Inflammatory macrophage treated with lipopolysaccharide for 4 hours (primary cell): ENCODE measurements around the gene HOXC6.

Experiments used
- DNase-seq: peaks from one replicate; pipeline ENCODE4 v3.0.0-alpha.2; 2020

HOXC6 gene

DNA sequence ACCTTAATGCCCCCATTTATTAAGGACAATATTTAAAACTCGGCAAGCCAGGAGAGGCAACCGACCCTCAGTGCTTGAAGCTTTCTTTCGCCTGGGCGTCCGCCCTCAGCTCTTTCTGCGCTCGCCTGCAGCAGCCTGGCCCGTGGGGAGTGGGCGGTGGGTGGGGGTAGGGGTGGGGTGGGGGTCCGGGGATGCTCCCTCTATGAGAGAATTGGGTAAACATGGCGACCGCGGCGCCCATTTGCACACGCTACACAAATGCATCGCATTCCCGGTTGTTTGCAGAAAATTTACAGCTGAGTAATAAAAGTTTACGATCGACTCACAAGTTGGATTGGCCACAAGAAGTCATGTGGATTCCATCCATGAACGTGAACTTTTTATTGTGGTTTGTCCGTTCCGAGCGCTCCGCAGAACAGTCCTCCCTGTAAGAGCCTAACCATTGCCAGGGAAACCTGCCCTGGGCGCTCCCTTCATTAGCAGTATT lies 11.7 kb upstream of the HOXC6 start:
- DNase-seq = no peak

DNA sequence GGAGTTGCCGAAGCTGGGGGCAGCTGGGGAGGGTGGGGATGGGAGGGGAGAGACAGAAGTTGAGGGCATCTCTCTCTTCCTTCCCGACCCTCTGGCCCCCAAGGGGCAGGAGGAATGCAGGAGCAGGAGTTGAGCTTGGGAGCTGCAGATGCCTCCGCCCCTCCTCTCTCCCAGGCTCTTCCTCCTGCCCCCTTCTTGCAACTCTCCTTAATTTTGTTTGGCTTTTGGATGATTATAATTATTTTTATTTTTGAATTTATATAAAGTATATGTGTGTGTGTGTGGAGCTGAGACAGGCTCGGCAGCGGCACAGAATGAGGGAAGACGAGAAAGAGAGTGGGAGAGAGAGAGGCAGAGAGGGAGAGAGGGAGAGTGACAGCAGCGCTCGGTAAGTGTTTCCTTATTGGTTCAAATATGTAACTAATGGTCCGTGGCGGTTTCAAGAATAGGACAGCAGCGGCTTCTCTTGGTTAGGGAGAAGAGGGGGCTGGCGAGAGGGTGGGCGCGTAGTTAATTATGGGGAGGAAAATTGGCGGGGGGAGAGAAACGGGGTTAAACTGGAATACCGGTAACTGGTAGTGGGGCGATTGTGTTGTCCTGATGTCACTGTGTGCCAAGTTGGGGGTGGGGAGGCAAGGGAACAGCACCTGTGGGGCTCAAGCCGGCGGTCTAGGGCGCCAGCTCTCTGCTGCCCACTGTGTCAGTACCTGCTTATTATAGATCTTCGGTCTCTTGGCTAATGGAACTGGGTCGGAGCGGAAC lies 11.0 kb upstream of the HOXC6 start:
- DNase-seq = no peak

DNA sequence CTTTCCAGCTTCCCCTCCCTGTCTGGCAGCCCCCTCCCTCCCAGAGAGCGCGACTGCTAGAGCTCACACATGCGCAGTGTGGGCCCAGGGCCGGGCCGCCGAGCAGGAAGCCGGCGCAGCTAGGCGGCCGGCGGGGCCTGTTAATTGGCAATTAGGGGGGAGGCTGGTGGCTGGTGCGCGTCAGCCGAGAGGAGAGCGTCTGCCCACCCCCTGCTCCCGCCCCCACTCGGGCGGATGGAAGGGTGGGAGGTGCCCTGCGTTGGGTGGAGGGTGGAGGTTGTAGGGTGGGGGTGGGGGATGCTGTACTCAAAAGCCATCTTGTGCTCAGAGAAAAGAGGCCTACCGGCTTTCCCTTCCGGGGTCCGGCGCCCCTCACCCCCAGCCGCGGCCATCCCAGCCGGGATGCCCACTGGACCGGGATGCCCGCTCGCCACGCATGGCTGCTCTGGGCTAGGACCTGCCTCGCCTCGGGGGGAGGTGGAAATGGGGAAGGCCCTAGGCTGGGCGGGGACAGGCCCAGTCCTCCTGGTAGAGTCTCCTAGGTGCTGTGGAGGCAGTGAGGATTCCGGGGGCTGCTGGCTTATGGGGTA lies 10.3 kb upstream of the HOXC6 start:
- no peak for DNase-seq

GRCh38 chr12:54018468-54018984 lies 9.7 kb upstream of the HOXC6 start:
- no peak for DNase-seq

DNA sequence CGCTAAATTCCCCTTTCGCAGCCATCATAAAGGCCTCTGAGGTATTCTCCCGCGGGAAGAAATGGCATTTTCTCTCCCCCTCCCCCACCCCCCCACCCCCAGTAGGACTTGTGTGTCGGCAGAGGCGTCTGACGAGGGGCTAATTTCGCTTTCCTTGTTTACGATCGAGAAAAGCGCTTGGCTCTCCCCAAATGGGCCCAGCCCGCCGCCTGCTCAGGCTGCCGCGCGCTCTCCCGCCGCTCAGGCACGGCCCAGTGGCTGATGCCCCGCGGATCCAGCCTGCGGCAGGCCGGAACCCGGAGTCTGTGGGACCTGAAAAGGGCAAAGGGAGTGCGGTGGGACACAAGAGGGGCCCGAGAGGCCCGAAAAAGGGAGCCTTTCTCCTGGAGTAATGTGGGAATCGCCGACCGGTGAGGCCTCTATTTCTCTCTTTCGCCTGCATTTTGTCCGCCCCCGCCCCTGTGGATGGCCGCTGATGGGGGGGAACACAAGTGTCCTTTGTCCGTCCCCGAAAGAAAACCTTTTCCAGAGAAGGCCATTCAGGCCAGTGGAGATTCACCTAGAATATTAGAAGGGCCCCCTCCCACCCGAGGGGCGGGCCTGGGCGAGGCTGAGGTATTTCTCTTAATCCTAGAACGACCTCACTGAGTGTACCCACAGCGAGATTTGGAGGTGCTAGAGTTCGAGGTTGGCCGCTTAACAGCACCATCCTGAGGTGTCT lies 9.0 kb upstream of the HOXC6 start:
- DNase-seq = no peak

GRCh38 chr12:54019924-54020590 lies 8.2 kb upstream of the HOXC6 start:
- DNase-seq = no peak

- DNase-seq = no peak
Observed at GRCh38 chr12:54020591-54021405, 7.4 kb upstream of the HOXC6 start.

- no peak for DNase-seq
Observed at GRCh38 chr12:54021432-54022013, 6.7 kb upstream of the HOXC6 start.

DNA sequence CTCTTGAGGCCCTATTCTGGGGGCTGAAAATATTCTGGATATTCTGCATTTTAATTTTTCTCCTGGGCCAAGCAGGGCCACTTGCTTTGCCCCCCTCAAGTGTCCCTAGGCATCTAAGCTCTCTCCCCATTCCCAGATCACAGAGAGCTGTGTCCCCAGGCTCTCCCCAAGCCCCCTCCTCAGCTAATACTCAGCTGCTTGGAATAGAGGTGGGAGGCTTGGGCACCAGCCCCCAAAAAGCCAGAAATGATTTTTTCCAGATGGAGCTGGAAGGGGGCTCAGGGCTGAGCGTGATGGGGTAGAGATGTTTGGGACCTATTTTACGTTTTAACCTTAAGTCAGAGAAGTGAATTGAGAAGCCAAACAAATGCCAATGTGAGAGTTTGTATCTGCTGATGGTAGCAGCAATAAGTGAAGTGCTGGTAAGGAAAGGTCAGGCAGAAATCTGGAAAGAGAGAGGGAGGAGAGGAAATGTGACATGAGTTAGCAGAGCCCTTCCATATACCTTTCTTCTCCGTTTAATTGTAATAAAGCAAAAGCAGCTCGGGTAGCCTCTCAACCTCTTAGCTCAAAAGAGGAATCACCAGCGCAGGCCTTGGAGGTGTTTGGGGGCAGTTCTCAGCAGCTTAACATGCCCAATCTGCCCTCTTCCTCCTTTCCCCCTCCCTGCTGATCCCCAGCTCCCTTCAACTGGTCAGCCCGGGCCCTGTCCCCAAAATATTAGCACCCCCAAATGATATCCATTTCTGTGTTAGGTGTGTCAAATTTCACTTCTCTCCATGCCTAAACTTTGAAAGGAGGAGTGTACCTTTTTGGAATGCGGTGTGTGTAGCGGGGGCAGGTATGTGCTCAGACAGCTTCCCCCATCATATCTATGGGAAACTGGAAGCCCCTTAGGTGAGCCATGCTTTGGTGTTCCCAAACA lies 5.0 kb upstream of the HOXC6 start:
- no peak for DNase-seq

DNA sequence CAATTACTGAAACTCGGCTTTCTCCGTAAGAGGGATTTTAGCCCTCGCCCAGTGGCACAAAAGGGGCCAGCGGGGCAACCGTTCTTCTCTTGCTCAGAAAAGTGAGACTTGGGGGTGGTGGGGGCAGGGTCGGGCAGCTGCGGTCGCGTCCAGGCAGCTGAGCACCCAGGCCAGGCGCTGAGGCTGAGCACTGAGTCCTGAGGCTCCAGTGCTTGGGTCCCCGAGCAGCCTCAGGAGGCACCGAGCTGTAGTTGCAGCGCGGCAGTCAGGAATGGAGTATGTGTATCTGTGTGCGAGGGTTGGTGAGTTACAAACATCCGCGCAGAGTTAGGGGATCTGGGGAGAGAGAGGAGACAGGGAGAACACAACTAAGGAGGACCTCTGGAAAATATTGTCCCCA lies 4.1 kb upstream of the HOXC6 start:
- DNase-seq = no peak

GRCh38 chr12:54024581-54025305 lies 3.5 kb upstream of the HOXC6 start:
- no peak for DNase-seq

GRCh38 chr12:54025499-54026405 lies 2.5 kb upstream of the HOXC6 start:
- no peak for DNase-seq

- no peak for DNase-seq
Observed at GRCh38 chr12:54026640-54027441, 1.4 kb upstream of the HOXC6 start.

DNA sequence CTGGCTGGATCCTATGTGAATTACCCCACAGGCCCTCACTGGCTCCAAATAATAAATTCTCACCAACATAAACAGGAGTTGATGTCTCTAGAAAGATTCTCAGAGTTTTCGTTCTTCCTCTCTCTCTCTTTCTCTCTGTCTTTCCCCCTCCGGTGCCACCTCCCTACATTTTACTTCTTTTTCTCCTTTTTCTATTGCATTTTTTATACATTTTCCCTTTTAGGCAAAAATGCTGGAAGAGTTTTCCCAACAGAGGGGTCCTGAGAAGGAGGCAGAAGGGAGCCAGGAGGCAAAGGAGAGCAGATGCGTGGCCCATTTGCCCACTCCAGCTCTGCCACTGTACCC lies 826 bp upstream of the HOXC6 start:
- DNase-seq = no peak

DNA sequence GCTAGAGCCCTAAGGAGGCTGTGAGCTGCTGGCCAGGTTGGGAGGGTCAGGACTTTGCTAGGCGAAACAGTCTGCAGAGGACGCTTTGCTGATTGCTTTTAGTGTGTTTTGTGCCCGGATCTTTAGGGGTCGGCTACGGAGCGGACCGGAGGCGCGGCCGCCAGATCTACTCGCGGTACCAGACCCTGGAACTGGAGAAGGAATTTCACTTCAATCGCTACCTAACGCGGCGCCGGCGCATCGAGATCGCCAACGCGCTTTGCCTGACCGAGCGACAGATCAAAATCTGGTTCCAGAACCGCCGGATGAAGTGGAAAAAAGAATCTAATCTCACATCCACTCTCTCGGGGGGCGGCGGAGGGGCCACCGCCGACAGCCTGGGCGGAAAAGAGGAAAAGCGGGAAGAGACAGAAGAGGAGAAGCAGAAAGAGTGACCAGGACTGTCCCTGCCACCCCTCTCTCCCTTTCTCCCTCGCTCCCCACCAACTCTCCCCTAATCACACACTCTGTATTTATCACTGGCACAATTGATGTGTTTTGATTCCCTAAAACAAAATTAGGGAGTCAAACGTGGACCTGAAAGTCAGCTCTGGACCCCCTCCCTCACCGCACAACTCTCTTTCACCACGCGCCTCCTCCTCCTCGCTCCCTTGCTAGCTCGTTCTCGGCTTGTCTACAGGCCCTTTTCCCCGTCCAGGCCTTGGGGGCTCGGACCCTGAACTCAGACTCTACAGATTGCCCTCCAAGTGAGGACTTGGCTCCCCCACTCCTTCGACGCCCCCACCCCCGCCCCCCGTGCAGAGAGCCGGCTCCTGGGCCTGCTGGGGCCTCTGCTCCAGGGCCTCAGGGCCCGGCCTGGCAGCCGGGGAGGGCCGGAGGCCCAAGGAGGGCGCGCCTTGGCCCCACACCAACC lies 1.5 kb downstream of the HOXC6 start:
- DNase-seq = no peak

DNA sequence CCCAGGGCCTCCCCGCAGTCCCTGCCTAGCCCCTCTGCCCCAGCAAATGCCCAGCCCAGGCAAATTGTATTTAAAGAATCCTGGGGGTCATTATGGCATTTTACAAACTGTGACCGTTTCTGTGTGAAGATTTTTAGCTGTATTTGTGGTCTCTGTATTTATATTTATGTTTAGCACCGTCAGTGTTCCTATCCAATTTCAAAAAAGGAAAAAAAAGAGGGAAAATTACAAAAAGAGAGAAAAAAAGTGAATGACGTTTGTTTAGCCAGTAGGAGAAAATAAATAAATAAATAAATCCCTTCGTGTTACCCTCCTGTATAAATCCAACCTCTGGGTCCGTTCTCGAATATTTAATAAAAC lies 2.2 kb downstream of the HOXC6 start:
- no peak for DNase-seq

- no peak for DNase-seq
Observed at GRCh38 chr12:54030889-54031471, 2.7 kb downstream of the HOXC6 start.
